D721Med (cell line): ENCODE data around the gene MYO1F.

Source experiments
- DNase-seq: peaks from one replicate; pipeline ENCODE4 v3.0.0; 2011; ENCODE audit warnings: low spot score; ENCODE audit not compliant: insufficient read length
- FAIRE-seq: peaks from 2 replicates; lab custom pipeline; 2011; peaks lifted over from hg19 to GRCh38; lab: Jason Lieb, UNC
- CTCF ChIP-seq: IDR thresholded peaks from 2 replicates; pipeline ENCODE4 v1.5.1; 2012; ENCODE audit warnings: mild to moderate bottlenecking, control low read depth; ENCODE audit not compliant: insufficient read depth; ENCODE audit errors: missing control alignments

The MYO1F gene

GRCh38 chr19:8478598-8478997 lies 98.6 kb downstream of the MYO1F start:
- TF ChIP-seq CTCF: no peak
- FAIRE-seq (no peak), DNase-seq (no peak)

- FAIRE-seq (no peak), DNase-seq (no peak)
- no peak for TF ChIP-seq CTCF
Measured at GRCh38 chr19:8477889-8478288, 99.4 kb downstream of the MYO1F start.

- DNase-seq (no peak), FAIRE-seq (no peak)
- no peak for TF ChIP-seq CTCF
Measured at GRCh38 chr19:8476524-8476923, 100.7 kb downstream of the MYO1F start.

GRCh38 chr19:8475005-8475404 lies 102.2 kb downstream of the MYO1F start:
- TF ChIP-seq CTCF: no peak
- FAIRE-seq: no peak

GRCh38 chr19:8473648-8474476 lies 103.4 kb downstream of the MYO1F start:
- no peak for FAIRE-seq

More at GRCh38 chr19:8475005-8475404, 102.2 kb downstream of the MYO1F start:
- DNase-seq: no peak

More at GRCh38 chr19:8473648-8474476, 103.4 kb downstream of the MYO1F start:
- DNase-seq: no peak
- no peak for TF ChIP-seq CTCF
